ENCODE results near the gene EGR4. TPM values are rescaled to one million over a fixed set of nuclear protein-coding genes. Genes with fewer than 3 reads are reported as not detected.

Gene EGR4
- total RNA-seq, 2 donors from 2014 or later: 0.15 TPM; not detected in 1

DNA sequence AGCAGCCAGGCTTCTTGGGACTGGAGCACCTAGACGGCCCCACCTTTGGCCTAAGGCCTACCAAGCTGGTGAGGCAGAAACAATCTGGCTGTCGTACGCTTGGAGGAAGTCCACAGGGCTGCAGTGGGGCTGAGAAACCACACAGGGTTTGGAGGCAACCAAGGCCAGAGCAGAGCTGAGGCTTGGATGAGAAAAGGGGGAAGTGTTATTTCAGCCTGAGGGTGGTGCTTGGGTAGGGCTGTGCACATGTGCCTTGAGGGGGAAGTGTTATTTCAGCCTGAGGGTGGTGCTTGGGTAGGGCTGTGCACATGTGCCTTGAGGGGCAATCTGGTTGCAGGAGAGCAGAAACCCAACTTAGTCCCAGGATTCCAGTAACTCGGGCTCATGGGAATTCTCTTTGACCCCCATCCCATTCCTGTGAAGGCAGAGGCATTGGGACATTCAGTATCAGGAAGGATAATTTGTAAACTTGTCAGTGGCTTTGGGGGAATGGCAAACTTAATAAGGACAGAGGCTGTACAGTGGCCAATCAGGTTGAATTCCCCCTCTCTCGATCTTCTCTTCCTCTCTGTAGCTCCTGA is 8.1 kb downstream of the EGR4 start:
- DNase-seq: no peak
- Histone ChIP-seq H3K36me3 (ENCODE audit: control insufficient read depth, insufficient read depth, low read length) (no peaks in the 10 kb centered on the region), H3K4me3 (ENCODE audit: low read length) (no peak overlapping the region), H3K27me3 (ENCODE audit: control insufficient read depth, insufficient read depth, low read length, poor library complexity, severe bottlenecking) (peaks cover 63% of the 10 kb centered on the region), H3K9ac (ENCODE audit: extremely low read depth, low read length, poor library complexity, severe bottlenecking) (no peak overlapping the region), H3K4me1 (ENCODE audit: control insufficient read depth, insufficient read depth, low read length) (peaks cover 5% of the 10 kb centered on the region), H3K9me3 (ENCODE audit: control insufficient read depth, low read length) (no peaks in the 10 kb centered on the region), H3K27ac (ENCODE audit: low read depth, low read length) (no peak overlapping the region)
- Mint-ChIP-seq H3K9me3 (no peaks in the 10 kb centered on the region), H3K27ac (no peak overlapping the region), H3K4me1 (peaks cover 10% of the 10 kb centered on the region), H3K36me3 (ENCODE audit: low read depth) (no peaks in the 10 kb centered on the region), H3K4me3 (peak overlapping the region; percentile 64), H3K27me3 (ENCODE audit: insufficient read depth) (peaks cover 54% of the 10 kb centered on the region)
- TF ChIP-seq, protein P1, sequence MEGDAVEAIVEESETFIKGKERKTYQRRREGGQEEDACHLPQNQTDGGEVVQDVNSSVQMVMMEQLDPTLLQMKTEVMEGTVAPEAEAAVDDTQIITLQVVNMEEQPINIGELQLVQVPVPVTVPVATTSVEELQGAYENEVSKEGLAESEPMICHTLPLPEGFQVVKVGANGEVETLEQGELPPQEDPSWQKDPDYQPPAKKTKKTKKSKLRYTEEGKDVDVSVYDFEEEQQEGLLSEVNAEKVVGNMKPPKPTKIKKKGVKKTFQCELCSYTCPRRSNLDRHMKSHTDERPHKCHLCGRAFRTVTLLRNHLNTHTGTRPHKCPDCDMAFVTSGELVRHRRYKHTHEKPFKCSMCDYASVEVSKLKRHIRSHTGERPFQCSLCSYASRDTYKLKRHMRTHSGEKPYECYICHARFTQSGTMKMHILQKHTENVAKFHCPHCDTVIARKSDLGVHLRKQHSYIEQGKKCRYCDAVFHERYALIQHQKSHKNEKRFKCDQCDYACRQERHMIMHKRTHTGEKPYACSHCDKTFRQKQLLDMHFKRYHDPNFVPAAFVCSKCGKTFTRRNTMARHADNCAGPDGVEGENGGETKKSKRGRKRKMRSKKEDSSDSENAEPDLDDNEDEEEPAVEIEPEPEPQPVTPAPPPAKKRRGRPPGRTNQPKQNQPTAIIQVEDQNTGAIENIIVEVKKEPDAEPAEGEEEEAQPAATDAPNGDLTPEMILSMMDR (conservative IDR thresholded peaks at IDR 0.05): no peak
- 75 to 79% methylated on average over 4 to 5 of the region's 5 CpGs for WGBS, 2 experiments (ENCODE audit: insufficient coverage in 1 of 2, insufficient read length in 1 of 2)

DNA sequence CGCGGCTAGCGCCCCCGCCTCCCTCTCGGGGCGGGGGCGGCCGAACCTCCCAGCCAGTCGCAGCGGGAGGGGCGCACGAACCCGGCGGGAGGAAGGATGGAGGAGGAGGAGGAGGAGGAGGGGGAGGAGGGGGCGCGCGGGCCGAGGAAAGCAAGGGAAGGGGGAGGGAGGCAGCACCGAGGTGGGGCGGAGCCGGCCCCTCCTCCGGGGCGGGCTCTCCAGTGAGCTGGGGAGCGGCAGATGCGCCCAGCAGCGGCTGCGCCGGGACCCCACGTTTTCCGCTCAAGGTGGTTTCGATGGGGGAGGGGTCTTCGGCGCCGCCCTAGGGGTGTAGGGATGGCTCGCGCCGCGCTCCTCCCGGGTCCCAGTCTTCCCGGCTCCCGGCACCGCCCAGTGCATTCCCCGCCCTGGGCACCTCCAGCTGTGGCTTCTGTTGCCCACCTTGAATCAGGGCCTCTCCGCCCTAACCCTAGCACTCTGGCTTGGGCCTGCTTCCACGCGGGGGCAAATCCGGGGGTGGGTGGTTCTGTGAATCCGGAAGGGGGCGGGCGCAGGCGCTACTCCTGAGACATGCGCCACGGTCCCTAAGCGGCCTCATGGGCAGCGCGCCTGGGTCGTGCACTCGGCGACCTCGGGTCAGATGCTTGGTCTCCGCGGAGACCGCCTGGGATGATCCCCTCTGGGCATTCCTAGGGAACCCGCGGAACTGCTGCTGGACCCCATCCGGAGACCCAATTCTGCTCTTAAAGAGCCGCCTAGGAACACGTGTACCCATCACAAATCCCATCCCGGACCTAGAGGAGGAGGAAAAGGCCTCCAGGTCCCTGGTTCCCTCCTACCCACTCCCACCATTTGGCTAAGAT is 8.8 kb downstream of the EGR4 start, which contains the start of gene FBXO41:
Gene FBXO41 (minus strand): TSS at position 183 of the 863 bp plus-strand sequence. CDS start 14,848 bp downstream, outside the sequence.
- peaks cover 47% of the 10 kb centered on the region for H3K27me3 Mint-ChIP-seq (ENCODE audit: insufficient read depth)
- peak within 1 kb of the TSS; percentile 80 for H3K4me3 ChIP-seq (ENCODE audit: low read length)
- H3K4me3 Mint-ChIP-seq: peak within 1 kb of the TSS; percentile 64
- H3K36me3 Mint-ChIP-seq (ENCODE audit: low read depth): no peaks in the 10 kb centered on the region
- no peaks in the 10 kb centered on the region for H3K9me3 ChIP-seq (ENCODE audit: control insufficient read depth, low read length)
- TF ChIP-seq, protein P1 (conservative IDR thresholded peaks at IDR 0.05): peak; percentile 16
- no peak within 1 kb of the TSS for H3K27ac ChIP-seq (ENCODE audit: low read depth, low read length)
- H3K4me1 Mint-ChIP-seq: peaks cover 10% of the 10 kb centered on the region
- WGBS, 2 experiments (ENCODE audit: insufficient coverage in 1 of 2, insufficient read length in 1 of 2): 4% methylated on average over 30 to 68 of the region's 69 CpGs
- no peak within 1 kb of the TSS for H3K27ac Mint-ChIP-seq
- DNase-seq: peak; percentile 88
- peaks cover 56% of the 10 kb centered on the region for H3K27me3 ChIP-seq (ENCODE audit: control insufficient read depth, insufficient read depth, low read length, poor library complexity, severe bottlenecking)
- no peak within 1 kb of the TSS for H3K9ac ChIP-seq (ENCODE audit: extremely low read depth, low read length, poor library complexity, severe bottlenecking)
- peaks cover 5% of the 10 kb centered on the region for H3K4me1 ChIP-seq (ENCODE audit: control insufficient read depth, insufficient read depth, low read length)
- H3K9me3 Mint-ChIP-seq: no peaks in the 10 kb centered on the region
- no peaks in the 10 kb centered on the region for H3K36me3 ChIP-seq (ENCODE audit: control insufficient read depth, insufficient read depth, low read length)

DNA sequence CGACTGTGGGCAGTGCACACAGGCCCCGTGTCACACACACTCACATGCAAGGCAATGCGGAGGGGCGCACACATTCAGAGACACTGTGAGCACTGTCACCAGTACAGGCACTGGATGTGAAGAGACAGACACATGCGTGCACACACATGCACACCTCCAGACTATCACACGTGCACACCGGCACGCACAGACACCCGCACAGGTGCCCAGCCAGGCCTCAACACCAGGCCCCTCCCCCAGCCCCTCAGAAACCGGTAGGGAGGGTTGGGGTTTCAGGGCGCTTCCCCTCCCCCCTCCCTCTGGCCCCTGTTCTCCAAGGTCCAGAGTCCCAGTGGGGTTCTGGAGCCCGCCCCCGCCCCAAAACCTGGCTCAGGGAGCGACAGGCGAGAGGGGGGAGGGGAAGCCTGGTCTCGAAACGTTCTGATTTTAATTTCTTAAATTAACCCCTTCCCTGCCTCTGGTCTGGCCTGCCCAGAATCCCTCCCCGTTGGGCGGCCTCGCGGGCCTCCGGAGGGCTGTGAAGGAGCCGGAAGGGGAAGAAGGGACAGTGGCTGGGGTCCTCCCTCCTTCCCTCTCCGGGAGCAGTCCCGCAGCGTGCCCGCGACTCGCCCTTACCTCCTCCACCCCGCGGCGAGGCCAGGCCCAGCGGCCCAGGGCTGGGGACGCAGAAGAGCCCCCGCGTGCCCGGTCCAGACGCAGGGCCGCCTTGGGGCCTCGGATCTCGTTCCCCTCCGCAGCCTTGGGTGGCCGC is 9.6 kb downstream of the EGR4 start:
- H3K4me3 Mint-ChIP-seq: peak overlapping the region; percentile 64

More for the DNA sequence above, 9.6 kb downstream of the EGR4 start:
- H3K4me1 ChIP-seq (ENCODE audit: control insufficient read depth, insufficient read depth, low read length): peaks cover 5% of the 10 kb centered on the region
- peaks cover 48% of the 10 kb centered on the region for H3K27me3 ChIP-seq (ENCODE audit: control insufficient read depth, insufficient read depth, low read length, poor library complexity, severe bottlenecking)
- no peak overlapping the region for H3K9ac ChIP-seq (ENCODE audit: extremely low read depth, low read length, poor library complexity, severe bottlenecking)
- H3K4me3 ChIP-seq (ENCODE audit: low read length): peak overlapping the region; percentile 80
- no peak overlapping the region for H3K27ac Mint-ChIP-seq
- no peak overlapping the region for H3K27ac ChIP-seq (ENCODE audit: low read depth, low read length)
- peak; percentile 79 for DNase-seq
- 12 to 13% methylated on average over 9 to 42 of the region's 43 CpGs for WGBS, 2 experiments (ENCODE audit: insufficient coverage in 1 of 2, insufficient read length in 1 of 2)
- TF ChIP-seq, protein P1 (conservative IDR thresholded peaks at IDR 0.05): no peak
- H3K27me3 Mint-ChIP-seq (ENCODE audit: insufficient read depth): peaks cover 39% of the 10 kb centered on the region
- peaks cover 10% of the 10 kb centered on the region for H3K4me1 Mint-ChIP-seq
- H3K9me3 ChIP-seq (ENCODE audit: control insufficient read depth, low read length): no peaks in the 10 kb centered on the region
- no peaks in the 10 kb centered on the region for H3K36me3 ChIP-seq (ENCODE audit: control insufficient read depth, insufficient read depth, low read length)
- no peaks in the 10 kb centered on the region for H3K36me3 Mint-ChIP-seq (ENCODE audit: low read depth)
- no peaks in the 10 kb centered on the region for H3K9me3 Mint-ChIP-seq

Measured in endodermal cell (in vitro differentiated cells).